ACHN (cell line): Measurements from ENCODE around the gene SOCS3.

ENCODE experiments used
- DNase-seq: peaks from one replicate; pipeline ENCODE4 v3.0.0-alpha.2; 2015
- in situ Hi-C: cut with HindIII; loops from 2 replicates; pipeline ENCODE4 v1.10.0; 2017; ENCODE audit warnings: low sequenced_read_pairs, low pct_ligation_motif_present, low pct_unique_long_range_greater_than_20kb

Gene SOCS3

GRCh38 chr17:78357177-78357586, 2.7 kb downstream of the SOCS3 start:
- in situ Hi-C loops: no loop called here
- DNase-seq: peak; percentile 88

GRCh38 chr17:78356101-78356713, 3.7 kb downstream of the SOCS3 start:
- in situ Hi-C loops: no loop called here
- DNase-seq: peak; percentile 86

- no peak for DNase-seq
- in situ Hi-C loops: no loop called here
Measured at GRCh38 chr17:78355701-78356100, 4.2 kb downstream of the SOCS3 start.

- in situ Hi-C loops: no loop called here
- DNase-seq: no peak
Measured at GRCh38 chr17:78355045-78355641, 4.7 kb downstream of the SOCS3 start.

- no peak for DNase-seq
- in situ Hi-C loops: no loop called here
Measured at GRCh38 chr17:78353834-78354233, 6.0 kb downstream of the SOCS3 start.

- in situ Hi-C loops: no loop called here
- peak; percentile 61 for DNase-seq
Measured at GRCh38 chr17:78351449-78352006, 8.3 kb downstream of the SOCS3 start.

GRCh38 chr17:78349891-78350642, 9.8 kb downstream of the SOCS3 start:
- in situ Hi-C loops: no loop called here
- DNase-seq: no peak

- in situ Hi-C loops: no loop called here
- DNase-seq: no peak
Measured at GRCh38 chr17:78348055-78348770, 11.7 kb downstream of the SOCS3 start.

GRCh38 chr17:78347453-78347852, 12.4 kb downstream of the SOCS3 start:
- DNase-seq: no peak
- in situ Hi-C loops: no loop called here

- no peak for DNase-seq
- in situ Hi-C loops: no loop called here
Measured at GRCh38 chr17:78346605-78347250, 13.1 kb downstream of the SOCS3 start.

GRCh38 chr17:78345791-78346494, 13.9 kb downstream of the SOCS3 start:
- DNase-seq: no peak
- in situ Hi-C loops: no loop called here

- DNase-seq: no peak
- in situ Hi-C loops: no loop called here
Measured at GRCh38 chr17:78345172-78345571, 14.7 kb downstream of the SOCS3 start.

- in situ Hi-C loops: no loop called here
- DNase-seq: no peak
Measured at GRCh38 chr17:78344666-78345065, 15.2 kb downstream of the SOCS3 start.

- DNase-seq: no peak
- in situ Hi-C loops: no loop called here
Measured at GRCh38 chr17:78343543-78344201, 16.2 kb downstream of the SOCS3 start.

GRCh38 chr17:78343187-78343542, 16.7 kb downstream of the SOCS3 start:
- DNase-seq: peak; percentile 86
- in situ Hi-C loops: no loop called here

- in situ Hi-C loops: no loop called here
- peak; percentile 94 for DNase-seq
Measured at GRCh38 chr17:78342449-78343186, 17.3 kb downstream of the SOCS3 start.
